HG03060 (cell line): ENCODE data around the gene EDN1.

Source experiments
- ATAC-seq: cut with Tn5 transposase; IDR thresholded peaks from one replicate; pipeline ENCODE4 v1.9.1; 2021; ENCODE audit warnings: low read depth, moderate number of reproducible peaks; ENCODE audit not compliant: unreplicated experiment

EDN1 gene

GRCh38 chr6:12266571-12266970 is 23.6 kb upstream of the EDN1 start:
- no peak for ATAC-seq

GRCh38 chr6:12269110-12269509 is 21.1 kb upstream of the EDN1 start:
- no peak for ATAC-seq

GRCh38 chr6:12270551-12271230 is 19.5 kb upstream of the EDN1 start:
- ATAC-seq, result no peak

- no peak for ATAC-seq
Observed at GRCh38 chr6:12271594-12271993, 18.6 kb upstream of the EDN1 start.

GRCh38 chr6:12271997-12272396 is 18.2 kb upstream of the EDN1 start:
- no peak for ATAC-seq

GRCh38 chr6:12275107-12275506 is 15.1 kb upstream of the EDN1 start:
- no peak for ATAC-seq

GRCh38 chr6:12276930-12277315 is 13.2 kb upstream of the EDN1 start:
- ATAC-seq, result no peak

GRCh38 chr6:12277386-12277785 is 12.8 kb upstream of the EDN1 start:
- no peak for ATAC-seq

- ATAC-seq, result no peak
Observed at GRCh38 chr6:12278915-12279314, 11.2 kb upstream of the EDN1 start.

GRCh38 chr6:12279322-12280091 is 10.7 kb upstream of the EDN1 start:
- ATAC-seq, result no peak

GRCh38 chr6:12280458-12280857 is 9.7 kb upstream of the EDN1 start:
- no peak for ATAC-seq

GRCh38 chr6:12280902-12281301 is 9.3 kb upstream of the EDN1 start:
- no peak for ATAC-seq

- no peak for ATAC-seq
Observed at GRCh38 chr6:12283904-12284303, 6.3 kb upstream of the EDN1 start.

GRCh38 chr6:12286373-12287110 is 3.6 kb upstream of the EDN1 start:
- ATAC-seq, result no peak

- ATAC-seq, result no peak
Observed at GRCh38 chr6:12288211-12288618, 1.9 kb upstream of the EDN1 start.

GRCh38 chr6:12288914-12289313 is 1.2 kb upstream of the EDN1 start:
- no peak for ATAC-seq

GRCh38 chr6:12289365-12289919 is 719 bp upstream of the EDN1 start:
- ATAC-seq, result no peak

- ATAC-seq, result no peak
Observed at GRCh38 chr6:12291071-12291838, 1.1 kb downstream of the EDN1 start.

- no peak for ATAC-seq
Observed at GRCh38 chr6:12291839-12292604, 1.9 kb downstream of the EDN1 start.
